A549 (cell line): ENCODE measurements around the gene PSMB11.

ENCODE experiments used
- CEBPB ChIP-seq, 2 experiments: fragments of >200 bp in 1 of 2; sonication (Bioruptor Twin) in 1 of 2; formaldehyde crosslinking in 1 of 2; IDR thresholded peaks; 2 replicates each; pipeline ENCODE4 v1.6.1; 2012 to 2016
- CTCF ChIP-seq: fragments of >200 bp; sonication (Bioruptor Twin); formaldehyde crosslinking; IDR thresholded peaks from 3 replicates; pipeline ENCODE4 v1.5.1; 2016
- EP300 ChIP-seq, 2 experiments: fragments of >200 bp; sonication (Bioruptor Twin); formaldehyde crosslinking; IDR thresholded peaks; 2 replicates in 1 of 2; 3 replicates in 1 of 2; pipeline ENCODE4 v1.6.1; 2016 to 2017
- POLR2A ChIP-seq: IDR thresholded peaks from 2 replicates; pipeline ENCODE4 v1.6.1; 2012; ENCODE audit warnings: mild to moderate bottlenecking, low read length

DNA sequence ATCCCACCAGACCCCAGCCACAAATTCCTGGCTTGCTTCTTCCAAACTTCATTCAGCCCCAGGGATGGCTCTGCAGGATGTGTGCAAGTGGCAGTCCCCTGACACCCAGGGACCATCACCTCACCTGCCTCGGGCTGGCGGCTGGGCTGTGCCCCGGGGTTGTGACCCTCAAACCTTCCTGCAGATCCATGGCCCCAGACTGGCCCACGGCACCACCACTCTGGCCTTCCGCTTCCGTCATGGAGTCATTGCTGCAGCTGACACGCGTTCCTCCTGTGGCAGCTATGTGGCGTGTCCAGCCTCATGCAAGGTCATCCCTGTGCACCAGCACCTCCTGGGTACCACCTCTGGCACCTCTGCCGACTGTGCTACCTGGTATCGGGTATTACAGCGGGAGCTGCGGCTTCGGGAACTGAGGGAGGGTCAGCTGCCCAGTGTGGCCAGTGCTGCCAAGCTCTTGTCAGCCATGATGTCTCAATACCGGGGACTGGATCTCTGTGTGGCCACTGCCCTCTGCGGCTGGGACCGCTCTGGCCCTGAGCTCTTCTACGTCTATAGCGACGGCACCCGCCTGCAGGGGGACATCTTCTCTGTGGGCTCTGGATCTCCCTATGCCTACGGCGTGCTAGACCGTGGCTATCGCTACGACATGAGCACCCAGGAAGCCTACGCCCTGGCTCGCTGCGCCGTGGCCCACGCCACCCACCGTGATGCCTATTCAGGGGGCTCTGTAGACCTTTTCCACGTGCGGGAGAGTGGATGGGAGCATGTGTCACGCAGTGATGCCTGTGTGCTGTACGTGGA is at the start of gene PSMB11:
- TF ChIP-seq CTCF (no peak), EP300 (IDR thresholded peaks at IDR 0.05) (no peak), POLR2A (no peak), CEBPB (IDR thresholded peaks at IDR 0.05) (no peak)
